Measurements from ENCODE around the gene CACNG4. TPM values are rescaled to one million over a fixed set of nuclear protein-coding genes. Genes with fewer than 3 reads are reported as not detected.
A peak's percentile ranks its signal among the peaks of the same experiment; 100 is the strongest.

The CACNG4 gene
- total and polyA plus RNA-seq, 11 donors = 0.08 to 0.88 (median 0.33) TPM; not detected in 8

DNA sequence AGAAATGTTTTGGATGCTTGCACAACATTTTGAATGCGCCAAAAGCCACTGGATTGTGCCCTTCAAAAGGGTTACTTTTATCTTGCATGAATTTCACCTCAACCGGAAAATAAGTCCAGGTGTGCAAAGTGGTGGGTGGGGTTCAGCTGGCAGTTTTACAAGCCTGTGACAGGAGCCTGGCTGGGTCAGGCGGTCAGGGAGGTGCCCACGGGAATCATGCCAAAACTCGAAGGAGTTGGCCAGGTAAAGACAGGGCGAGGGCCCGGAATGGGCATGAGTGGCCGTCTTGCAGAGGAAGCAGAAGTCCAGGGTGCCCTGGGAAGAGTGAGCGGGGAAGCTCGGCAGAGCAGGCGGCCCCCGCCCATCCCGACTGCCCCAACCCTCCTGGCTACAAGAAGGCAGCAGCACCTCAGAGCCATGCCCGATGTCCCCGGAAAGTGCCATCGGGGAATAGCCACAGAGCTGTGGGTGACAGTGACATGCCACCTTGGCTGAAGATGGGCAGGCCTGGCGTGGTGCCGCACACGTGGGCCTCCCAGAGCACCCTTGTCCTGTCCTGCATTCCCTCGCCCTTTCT, 60.8 kb downstream of the CACNG4 start:
- intact Hi-C loops (cut with DNase I) = no loop called here
- ATAC-seq (no peak), DNase-seq (no peak)
- H3K4me3 ChIP-seq = no peak overlapping the region
- H3K27me3 ChIP-seq = no peaks in the 10 kb centered on the region
- no peaks in the 10 kb centered on the region for H3K9me3 ChIP-seq
- no peak for TF ChIP-seq POLR2A (IDR thresholded peaks at IDR 0.05)
- TF ChIP-seq, protein P1, sequence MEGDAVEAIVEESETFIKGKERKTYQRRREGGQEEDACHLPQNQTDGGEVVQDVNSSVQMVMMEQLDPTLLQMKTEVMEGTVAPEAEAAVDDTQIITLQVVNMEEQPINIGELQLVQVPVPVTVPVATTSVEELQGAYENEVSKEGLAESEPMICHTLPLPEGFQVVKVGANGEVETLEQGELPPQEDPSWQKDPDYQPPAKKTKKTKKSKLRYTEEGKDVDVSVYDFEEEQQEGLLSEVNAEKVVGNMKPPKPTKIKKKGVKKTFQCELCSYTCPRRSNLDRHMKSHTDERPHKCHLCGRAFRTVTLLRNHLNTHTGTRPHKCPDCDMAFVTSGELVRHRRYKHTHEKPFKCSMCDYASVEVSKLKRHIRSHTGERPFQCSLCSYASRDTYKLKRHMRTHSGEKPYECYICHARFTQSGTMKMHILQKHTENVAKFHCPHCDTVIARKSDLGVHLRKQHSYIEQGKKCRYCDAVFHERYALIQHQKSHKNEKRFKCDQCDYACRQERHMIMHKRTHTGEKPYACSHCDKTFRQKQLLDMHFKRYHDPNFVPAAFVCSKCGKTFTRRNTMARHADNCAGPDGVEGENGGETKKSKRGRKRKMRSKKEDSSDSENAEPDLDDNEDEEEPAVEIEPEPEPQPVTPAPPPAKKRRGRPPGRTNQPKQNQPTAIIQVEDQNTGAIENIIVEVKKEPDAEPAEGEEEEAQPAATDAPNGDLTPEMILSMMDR (IDR thresholded peaks at IDR 0.05) = no peak
- WGBS, 4 donors = 81 to 91% (median 87%) methylated on average over 17 to 20 of the region's 20 CpGs
- H3K4me1 ChIP-seq = peaks cover 0 to 5% (median 0%) of the 10 kb centered on the region in 12 donors
- no peak overlapping the region for H3K27ac ChIP-seq
- no peaks in the 10 kb centered on the region for H3K36me3 ChIP-seq

DNA sequence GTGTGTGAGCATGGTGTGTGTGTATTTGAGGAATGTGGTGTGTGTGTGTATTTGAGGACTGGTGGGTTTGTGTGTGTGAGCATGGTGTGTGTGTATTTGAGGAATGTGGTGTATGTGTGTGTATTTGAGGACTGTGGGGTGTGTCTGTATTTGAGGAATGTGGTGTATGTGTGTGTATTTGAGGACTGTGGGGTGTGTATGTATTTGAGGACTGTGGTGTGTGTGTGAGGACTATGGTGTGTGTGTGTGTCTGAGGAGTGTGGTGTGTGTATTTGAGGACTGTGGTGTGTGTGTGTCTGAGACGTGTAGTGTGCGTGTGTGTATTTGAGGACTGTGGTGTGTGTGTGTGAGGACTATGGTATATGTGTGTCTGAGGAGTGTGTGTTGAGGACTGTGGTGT, 61.8 kb downstream of the CACNG4 start:
- 83 to 93% (median 88%) methylated on average over 1 to 2 of the region's 2 CpGs for WGBS, 4 donors
- peaks cover 0 to 5% (median 0%) of the 10 kb centered on the region in 12 donors for H3K4me1 ChIP-seq
- H3K36me3 ChIP-seq = no peaks in the 10 kb centered on the region
- no peaks in the 10 kb centered on the region for H3K9me3 ChIP-seq
- intact Hi-C loops (cut with DNase I) = no loop called here
- peak in 1 of 4 donors; percentile 14 for ATAC-seq
- H3K27me3 ChIP-seq = no peaks in the 10 kb centered on the region
- no peak for DNase-seq
- H3K4me3 ChIP-seq = no peak overlapping the region
- no peak for TF ChIP-seq POLR2A (IDR thresholded peaks at IDR 0.05)
- TF ChIP-seq, protein P1 (IDR thresholded peaks at IDR 0.05) = no peak
- H3K27ac ChIP-seq = no peak overlapping the region

DNA sequence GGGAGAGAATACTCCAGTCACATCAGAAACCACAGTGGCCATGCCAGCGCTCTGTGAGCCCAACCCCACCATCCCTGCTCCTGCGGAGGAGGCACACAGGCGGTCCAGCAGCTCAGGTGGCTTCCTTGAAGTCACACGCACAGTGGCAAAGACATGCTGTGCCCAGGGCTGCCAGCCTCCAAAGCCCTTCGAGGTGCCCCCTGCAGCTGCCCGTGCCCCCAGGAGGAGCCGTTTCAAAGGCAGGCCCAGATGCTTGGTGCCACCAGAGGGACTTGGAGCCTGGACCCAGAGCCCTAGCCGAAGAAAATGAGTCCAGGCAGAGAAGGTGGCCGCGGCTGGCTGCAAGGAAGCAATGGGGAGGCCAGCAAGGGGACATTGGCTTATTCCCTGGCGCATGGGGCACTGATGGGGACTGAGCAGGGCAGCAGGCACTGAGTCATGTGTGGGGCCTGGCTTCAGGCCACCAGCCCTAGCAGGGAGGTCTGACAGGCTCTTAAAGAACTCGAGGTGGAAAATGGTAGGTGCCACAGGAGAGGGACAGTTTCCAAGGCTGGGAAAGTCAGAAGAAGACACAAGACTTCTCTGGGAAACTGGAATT, 62.6 kb downstream of the CACNG4 start:
- intact Hi-C loops (cut with DNase I) = no loop called here
- no peaks in the 10 kb centered on the region for H3K27me3 ChIP-seq
- 70 to 84% (median 73%) methylated on average over 11 to 12 of the region's 12 CpGs for WGBS, 4 donors
- TF ChIP-seq, protein P1 (IDR thresholded peaks at IDR 0.05) = no peak
- no peak for TF ChIP-seq POLR2A (IDR thresholded peaks at IDR 0.05)
- H3K4me3 ChIP-seq = no peak overlapping the region
- DNase-seq = peak in 4 of 5 donors; percentile 35 to 70 (median 56)
- peaks cover 0 to 5% (median 0%) of the 10 kb centered on the region in 12 donors for H3K4me1 ChIP-seq
- peak; percentile 80 to 91 (median 86) for ATAC-seq
- H3K9me3 ChIP-seq = no peaks in the 10 kb centered on the region
- no peaks in the 10 kb centered on the region for H3K36me3 ChIP-seq
- H3K27ac ChIP-seq = no peak overlapping the region

DNA sequence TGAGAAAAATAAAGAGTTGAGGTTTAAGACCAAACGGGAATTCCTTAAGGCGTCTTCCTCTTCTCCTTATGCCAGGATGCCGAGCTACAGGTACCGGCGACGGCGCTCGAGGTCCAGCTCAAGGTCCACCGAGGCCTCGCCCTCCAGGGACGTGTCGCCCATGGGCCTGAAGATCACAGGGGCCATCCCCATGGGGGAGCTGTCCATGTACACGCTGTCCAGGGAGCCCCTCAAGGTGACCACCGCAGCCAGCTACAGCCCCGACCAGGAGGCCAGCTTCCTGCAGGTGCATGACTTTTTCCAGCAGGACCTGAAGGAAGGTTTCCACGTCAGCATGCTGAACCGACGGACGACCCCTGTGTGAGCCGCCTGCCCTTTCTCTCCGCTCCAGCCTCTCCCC, 66.1 kb downstream of the CACNG4 start:
- Histone ChIP-seq H3K4me3 (no peak overlapping the region), H3K9me3 (no peaks in the 10 kb centered on the region), H3K4me1 (peaks cover 0 to 5% (median 0%) of the 10 kb centered on the region in 12 donors), H3K36me3 (no peaks in the 10 kb centered on the region), H3K27ac (no peak overlapping the region), H3K27me3 (no peaks in the 10 kb centered on the region)
- WGBS, 4 donors = 86 to 94% (median 91%) methylated on average over 19 to 21 of the region's 21 CpGs
- no peak for ATAC-seq
- intact Hi-C loops (cut with DNase I) = no loop called here
- TF ChIP-seq, protein P1 (IDR thresholded peaks at IDR 0.05) = no peak
- no peak for TF ChIP-seq POLR2A (IDR thresholded peaks at IDR 0.05)
- no peak for DNase-seq

Measured in heart left ventricle (tissue), 16 donors.